Occipital lobe (tissue), 2 donors: Measurements from ENCODE around the gene RPTOR. TPM values are rescaled to one million over a fixed set of nuclear protein-coding genes. Genes with fewer than 3 reads are reported as not detected.

ENCODE experiments used
- DNase-seq: peaks from one replicate; lab custom pipeline; 2025; lab: John Stamatoyannopoulos, UW
- total RNA-seq: library from RNA; depleted of rRNA; stranded (reverse); fragments of >200 nt; gene quantifications from one replicate; pipeline ENCODE4 v1.2.3, GENCODE V29; 2014

The RPTOR gene
- total RNA-seq, 1 donor from 2014 or later, result 14.2 TPM

- no peak for DNase-seq
These were observed 424.5 kb downstream of the RPTOR start for GRCh38 chr17:80969030-80969673.

GRCh38 chr17:80969674-80970043, 425.0 kb downstream of the RPTOR start:
- DNase-seq, result no peak

DNA sequence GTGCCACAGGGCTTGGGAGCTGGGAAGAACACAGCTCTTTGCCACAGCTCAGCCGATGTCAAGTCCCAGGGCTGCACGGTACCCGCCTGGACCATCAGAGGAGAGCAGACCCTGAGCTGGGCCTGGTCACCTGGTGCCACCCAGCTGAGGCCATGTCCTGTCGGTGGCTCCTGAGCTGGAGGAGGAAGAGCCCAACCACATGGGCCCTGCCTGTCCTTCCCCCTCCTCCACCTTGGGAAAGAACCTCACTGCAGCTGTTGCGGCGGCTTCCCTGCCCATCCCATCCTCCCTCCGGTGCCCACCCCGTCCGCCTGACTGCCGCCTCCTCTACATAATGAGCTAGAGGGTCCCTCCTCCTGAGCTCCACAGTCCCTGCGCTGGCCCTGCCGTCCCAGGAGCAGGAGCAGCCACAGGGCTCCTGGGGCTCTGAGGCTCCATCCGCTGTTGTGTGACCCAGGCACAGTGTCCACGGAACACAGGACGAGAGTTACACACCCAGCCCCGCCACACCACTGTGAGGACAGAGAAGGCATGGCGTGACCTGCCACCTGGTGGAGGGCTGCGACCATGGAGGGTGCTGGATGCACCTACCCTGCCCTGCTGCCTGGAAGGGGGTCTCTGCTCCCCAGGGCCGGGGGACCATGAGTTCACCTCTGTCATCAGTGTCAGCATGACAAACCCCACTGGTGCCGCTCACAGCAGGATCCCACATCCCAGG, 425.6 kb downstream of the RPTOR start:
- DNase-seq, result no peak

GRCh38 chr17:80970762-80971703, 426.4 kb downstream of the RPTOR start:
- no peak for DNase-seq

DNA sequence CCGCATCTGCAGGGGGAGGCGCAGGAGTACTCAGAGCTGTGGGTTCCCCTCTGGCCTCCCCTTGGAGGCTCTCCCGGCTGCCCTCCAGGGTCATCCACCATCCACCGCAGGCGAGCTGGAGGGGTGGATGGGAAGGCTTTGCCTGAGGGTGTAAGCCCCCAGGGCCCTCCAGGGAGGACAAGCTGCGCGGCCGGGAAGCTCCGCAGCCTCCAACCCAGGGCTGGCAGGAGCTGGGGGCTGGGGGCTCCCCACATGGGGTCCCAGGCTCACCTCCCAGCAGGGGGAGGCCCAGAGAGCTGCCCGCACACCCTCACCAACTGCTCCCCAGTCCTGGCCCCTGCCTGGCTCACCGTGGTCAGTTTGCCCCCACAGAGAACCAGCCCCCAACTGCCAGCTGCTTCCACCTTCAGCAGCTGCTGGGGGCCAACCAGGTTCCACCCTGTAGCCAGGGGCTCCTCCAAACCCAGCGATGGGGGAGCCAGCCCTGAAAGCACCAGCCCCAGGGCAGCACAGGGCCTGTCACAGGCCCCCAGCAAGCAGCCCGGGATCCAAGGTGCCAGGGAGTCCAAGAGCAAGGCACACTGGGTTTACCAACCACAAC, 427.2 kb downstream of the RPTOR start:
- DNase-seq, result no peak

DNA sequence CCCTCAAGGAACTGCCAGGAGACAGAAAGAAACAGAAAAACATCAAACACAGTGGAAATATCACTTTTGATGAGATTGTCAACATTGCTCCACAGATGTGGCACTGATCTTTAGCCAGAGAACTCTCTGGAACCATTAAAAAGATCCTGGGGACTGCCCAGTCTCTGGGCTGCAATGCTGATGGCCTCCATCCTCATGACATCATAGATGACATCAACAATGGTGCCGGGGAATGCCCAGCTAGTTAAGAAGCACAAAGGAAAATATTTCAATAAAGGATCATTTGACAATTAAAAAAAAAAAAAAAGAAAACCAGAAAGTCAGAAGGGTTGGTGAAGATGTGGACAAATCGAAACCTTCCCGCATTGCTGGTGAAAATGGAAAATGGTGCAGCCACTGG, 432.1 kb downstream of the RPTOR start:
- DNase-seq, result no peak

GRCh38 chr17:80977172-80977571, 432.5 kb downstream of the RPTOR start:
- DNase-seq, result no peak

- no peak for DNase-seq
These were observed 434.2 kb downstream of the RPTOR start for GRCh38 chr17:80978499-80979497.

DNA sequence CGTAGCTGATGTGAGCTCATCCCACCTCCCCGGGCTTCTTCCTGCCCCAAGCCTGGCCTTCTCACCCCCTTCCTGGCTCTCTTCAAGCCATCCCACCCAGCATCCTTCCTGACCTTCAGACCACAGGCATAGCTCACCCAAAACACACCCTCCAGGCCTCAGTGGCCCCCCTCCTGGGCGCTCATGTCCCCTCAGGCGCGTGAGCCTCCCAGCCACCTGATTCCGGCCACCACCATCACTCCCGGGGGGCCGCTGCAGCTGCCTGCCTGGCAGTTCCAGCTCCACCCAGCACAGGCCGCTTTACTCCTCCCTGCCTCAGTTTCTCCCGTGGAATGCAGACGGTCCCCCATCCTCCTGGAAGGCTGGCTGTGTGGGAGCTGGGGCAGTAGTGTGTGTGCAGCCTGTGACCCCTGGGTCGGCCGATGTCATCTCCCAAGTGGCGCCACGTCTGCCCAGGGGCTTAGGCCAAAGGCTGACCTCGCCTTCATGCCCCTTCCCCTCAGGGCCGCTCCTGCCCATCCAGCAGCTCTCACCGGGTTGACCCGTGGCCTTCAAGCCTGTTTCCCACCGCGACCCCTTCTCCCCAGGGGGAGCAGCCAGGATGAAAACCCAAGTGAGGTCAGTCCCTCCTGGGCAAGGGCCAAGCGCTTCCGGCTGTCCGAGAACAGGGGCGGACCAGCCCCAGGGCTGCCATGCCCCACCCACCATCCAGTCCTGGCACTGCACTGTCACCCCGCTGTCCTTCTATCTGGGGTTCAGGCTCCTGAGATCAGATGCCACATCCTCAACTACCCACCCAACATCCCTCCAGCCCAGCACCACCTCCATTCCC, 435.1 kb downstream of the RPTOR start:
- no peak for DNase-seq

DNA sequence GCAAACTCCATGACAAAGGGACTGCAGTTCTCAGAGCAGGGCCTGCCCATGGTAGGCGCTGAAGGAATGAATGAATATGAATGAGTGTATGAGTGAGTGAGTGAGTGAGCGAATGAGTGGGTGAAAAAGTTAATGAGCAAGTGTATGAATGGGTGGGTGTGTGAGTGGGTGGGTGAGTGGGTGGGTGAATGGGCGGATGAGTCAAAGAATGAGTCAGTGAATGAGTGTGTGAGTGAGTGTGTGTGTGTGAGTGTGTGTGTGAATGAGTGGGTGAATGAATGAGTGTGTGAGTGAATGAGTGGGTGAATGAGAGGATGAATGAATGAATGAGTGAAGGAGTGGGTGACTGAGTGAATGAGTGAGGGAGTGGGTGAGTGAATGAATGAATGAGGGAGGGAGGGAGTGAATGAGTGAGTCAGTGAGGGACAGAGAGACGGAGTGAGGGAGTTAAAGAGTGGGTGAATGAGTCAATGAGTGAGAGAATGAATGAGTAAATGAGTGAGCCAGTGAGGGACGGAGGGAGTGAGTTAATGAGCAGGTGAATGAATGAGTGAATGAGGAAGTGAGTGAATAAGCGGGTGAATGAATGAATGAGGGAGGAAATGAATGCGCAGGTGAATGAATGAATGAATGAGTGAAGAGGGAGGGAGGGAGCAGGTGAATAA, 435.9 kb downstream of the RPTOR start:
- no peak for DNase-seq

DNA sequence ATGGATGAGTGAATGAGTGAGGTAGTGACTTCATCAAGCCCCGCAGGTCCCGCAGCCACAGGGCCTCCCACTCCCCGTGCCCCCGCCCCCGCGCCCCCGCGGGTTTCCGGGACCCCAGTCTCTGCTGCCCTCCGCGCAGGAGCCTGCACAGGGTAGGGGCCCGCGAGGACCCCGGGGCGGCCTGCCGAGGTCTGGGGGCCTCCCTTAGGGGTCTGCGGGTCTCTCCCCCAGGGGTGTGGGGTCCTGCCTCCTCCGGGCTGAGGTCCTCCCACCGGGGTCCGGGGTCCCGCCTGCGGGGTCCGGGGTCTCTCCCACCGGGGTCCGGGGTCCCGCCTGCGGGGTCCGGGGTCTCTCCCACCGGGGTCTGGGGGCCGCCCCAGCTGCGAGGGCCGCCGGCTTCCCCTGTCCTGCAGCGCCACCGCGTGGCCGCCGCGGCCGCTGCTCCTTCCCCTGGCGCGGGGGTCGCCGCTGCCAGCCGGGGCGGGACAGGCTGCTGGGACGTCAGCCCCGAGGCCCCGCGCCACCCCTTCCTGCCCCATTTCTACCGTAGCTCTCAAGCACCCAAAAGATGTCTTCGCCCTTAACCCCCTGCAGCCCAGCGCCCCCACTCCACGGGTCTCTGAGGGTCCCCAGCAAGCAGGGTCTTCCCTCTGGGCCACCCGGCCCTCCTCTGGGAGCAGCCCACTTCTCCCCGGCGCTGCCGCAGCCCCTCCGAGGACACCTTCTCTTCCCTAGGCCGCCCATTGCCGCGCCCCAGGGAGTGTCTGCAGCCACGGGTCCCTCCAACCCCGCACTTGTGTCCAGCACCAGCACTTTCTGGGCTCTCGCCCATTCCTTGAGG, 436.6 kb downstream of the RPTOR start:
- DNase-seq, result no peak

GRCh38 chr17:80981929-80982425, 437.3 kb downstream of the RPTOR start:
- no peak for DNase-seq

DNA sequence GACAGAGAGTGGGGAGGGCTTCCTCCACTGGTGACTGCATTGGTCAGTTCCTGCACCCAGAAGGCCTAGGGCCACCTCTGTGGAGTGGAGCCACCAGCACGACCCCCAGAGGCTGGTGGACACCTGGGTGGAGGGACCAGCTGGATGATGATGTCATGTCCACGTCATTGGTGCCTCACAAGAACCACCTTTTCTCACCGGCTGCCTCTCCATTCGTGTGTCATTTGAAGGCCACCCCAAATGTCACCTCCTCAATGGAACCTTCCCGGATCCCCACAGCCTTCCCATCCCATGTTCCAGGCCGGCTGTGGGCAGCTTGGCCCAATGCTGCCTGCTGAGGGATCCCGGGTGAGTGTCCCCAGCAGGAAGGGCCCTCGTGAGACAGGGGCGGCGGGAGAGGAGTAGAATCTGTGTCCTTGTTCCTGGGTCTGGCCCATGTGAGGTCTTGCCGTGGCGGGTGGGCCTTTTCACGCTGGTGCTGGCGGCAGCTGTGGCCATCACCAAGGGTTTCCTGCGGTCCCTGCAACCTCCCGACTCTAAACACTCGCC, 437.9 kb downstream of the RPTOR start:
- DNase-seq, result no peak

DNA sequence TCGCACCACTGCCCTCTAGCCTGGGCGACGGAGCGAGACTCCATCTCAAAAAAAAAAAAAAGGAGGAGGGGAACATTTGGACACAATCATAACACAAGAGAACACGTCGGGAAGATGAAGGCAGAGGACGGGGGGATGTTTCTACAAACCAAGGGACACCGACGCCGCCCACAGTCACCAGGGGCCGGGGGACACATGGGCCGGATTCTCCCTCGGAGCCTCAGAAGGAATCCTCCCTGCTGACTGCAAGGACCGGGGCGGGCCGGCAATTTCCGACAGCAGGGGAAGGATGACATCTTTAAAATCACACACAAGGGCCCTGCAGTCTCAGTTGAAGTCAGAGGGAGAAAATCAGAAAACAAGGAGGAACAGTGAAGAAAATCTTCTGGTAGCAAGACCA, 438.9 kb downstream of the RPTOR start:
- DNase-seq, result no peak

- no peak for DNase-seq
These were observed 440.1 kb downstream of the RPTOR start for GRCh38 chr17:80984749-80985148.

- no peak for DNase-seq
These were observed 441.4 kb downstream of the RPTOR start for GRCh38 chr17:80986046-80986445.

GRCh38 chr17:80986816-80987475, 442.3 kb downstream of the RPTOR start:
- DNase-seq, result no peak
